G401 (cell line): Measurements from ENCODE around the gene SPATS2. TPM values are rescaled to one million over a fixed set of nuclear protein-coding genes. Genes with fewer than 3 reads are reported as not detected.
A peak's percentile ranks its signal among the peaks of the same experiment; 100 is the strongest.

ENCODE experiments used
- DNase-seq: peaks from one replicate; pipeline ENCODE4 v3.0.0-alpha.2; 2015; ENCODE audit warnings: low spot score
- in situ Hi-C: cut with HindIII; loops from 2 replicates; pipeline ENCODE4 v1.10.0; 2016; ENCODE audit warnings: low sequenced_read_pairs, mixed read lengths
- total RNA-seq: library from RNA; depleted of rRNA; stranded (reverse); fragments of >200 nt; shearing (Covaris generic); gene quantifications from 2 replicates; pipeline ENCODE4 v1.2.3, GENCODE V29; 2014

The SPATS2 gene
- total RNA-seq, 1 experiment from 2014 or later, result 65.1 TPM

GRCh38 chr12:49543914-49544815, 176.9 kb downstream of the SPATS2 start:
- no peak for DNase-seq
- in situ Hi-C loops, result no loop called here

DNA sequence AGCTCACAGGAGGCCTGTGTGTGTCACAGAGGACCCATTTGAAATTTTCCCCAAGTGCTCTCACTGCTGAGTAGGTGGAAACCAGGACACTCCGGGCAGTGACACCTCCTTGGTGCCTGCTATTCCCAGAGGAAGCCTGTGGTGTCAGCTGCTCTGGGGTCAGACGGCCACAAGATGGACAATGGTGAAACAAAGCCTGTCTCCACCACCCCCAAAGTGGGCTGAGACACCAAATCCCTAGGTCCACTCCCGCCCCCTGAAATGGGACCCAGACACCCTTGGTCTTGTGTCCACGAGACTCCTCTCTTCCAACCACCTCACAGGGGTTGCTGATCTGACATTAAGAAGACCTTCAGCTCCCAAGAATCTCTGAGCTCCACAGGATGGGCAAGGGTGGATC, 178.6 kb downstream of the SPATS2 start:
- in situ Hi-C loops, result no loop called here
- DNase-seq, result no peak

DNA sequence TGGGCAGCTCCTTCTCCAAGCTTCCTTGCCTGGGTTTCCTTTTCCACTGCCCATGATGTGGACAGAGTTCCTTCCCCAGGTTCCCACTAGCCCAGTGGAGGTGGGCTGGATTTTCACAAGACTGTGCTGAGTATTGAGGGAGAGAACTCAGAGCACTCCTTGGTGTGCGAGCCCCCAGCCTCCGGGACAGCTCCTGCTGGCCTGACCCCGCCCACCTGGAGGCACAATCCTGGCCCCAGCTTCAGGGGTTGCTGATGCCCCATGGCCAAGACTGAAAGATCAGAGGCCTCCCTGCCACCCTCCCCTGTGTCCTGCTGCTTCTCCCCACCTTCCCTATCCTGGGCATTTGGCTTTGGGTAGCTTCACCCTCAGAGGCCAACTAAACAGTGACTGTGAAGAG, 179.2 kb downstream of the SPATS2 start:
- in situ Hi-C loops, result no loop called here
- no peak for DNase-seq

- DNase-seq, result no peak
- in situ Hi-C loops, result no loop called here
Observed at GRCh38 chr12:49547090-49547690, 179.9 kb downstream of the SPATS2 start.

DNA sequence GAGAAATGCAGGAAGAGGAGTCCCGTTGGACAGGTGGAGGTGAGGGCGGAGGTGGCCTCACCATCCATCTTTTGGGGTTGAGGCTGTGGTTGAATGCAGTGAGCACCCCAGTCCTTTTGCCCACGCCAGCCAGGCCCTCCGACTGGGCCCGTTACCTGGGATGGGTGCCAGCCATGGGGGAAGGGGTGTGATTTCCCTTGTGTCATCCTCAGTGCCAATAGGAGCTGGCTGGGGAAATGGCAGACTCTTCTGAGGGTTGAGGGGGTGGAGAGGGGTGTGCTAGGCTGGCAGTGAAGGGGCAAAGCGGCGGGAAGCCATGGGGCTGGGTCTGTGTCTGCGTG, 181.2 kb downstream of the SPATS2 start:
- in situ Hi-C loops, result no loop called here
- DNase-seq, result no peak

DNA sequence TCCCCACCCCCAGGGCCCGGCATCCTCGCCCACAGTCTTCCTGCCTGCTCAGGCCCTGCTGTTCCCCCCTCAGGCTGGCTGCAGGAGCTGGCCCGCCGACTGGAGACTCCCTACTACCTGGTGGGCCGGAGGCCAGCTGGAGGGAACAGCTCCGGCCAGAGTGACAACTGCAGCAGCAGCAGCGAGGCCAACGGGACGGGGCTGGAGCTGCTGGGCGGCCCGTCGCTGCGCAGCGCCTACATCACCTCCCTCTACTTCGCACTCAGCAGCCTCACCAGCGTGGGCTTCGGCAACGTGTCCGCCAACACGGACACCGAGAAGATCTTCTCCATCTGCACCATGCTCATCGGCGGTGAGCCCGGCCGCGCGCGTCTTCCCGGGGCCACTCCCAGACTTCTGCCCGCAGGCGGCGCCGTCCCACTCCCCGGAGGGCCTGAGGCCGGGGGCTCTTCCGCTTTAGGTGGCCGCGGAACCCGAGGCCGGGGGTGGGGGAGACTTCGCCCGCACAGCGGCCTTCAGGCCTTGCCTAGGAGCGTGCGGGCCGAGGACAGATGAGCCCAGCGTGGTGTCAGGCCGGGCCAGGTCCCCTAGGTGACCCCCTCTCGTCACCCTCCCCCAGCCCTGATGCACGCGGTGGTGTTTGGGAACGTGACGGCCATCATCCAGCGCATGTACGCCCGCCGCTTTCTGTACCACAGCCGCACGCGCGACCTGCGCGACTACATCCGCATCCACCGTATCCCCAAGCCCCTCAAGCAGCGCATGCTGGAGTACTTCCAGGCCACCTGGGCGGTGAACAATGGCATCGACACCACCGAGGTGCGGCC, 181.8 kb downstream of the SPATS2 start:
- in situ Hi-C loops, result no loop called here
- DNase-seq, result no peak

- in situ Hi-C loops, result no loop called here
- no peak for DNase-seq
Observed at GRCh38 chr12:49549735-49550692, 182.8 kb downstream of the SPATS2 start.

DNA sequence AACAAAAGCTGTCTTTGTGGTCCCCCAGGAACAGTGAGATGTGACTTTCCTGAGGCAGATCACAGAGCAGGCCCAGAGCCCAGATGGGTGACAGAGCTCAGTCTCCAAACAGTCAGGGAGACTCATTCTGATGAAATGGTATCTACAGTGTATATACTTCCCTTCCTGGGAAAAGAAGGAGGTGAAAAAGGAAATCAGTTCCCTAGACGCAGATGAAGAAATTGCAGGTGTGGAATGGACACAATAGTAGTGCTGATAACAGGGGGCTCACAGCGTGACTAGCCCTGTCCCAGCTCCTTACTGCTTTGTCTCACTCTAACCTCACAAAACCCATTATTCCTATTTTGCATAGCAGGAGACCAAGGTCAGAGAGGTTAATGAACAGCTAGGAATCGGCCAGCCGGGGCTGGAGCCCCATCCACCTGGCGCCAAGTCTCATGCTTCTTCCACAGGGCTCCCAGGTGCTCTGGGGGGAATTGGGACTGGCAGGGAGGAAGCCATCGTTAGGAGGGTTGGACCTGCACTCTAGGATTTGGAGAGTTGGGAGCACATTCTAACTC, 183.5 kb downstream of the SPATS2 start:
- in situ Hi-C loops, result no loop called here

DNA sequence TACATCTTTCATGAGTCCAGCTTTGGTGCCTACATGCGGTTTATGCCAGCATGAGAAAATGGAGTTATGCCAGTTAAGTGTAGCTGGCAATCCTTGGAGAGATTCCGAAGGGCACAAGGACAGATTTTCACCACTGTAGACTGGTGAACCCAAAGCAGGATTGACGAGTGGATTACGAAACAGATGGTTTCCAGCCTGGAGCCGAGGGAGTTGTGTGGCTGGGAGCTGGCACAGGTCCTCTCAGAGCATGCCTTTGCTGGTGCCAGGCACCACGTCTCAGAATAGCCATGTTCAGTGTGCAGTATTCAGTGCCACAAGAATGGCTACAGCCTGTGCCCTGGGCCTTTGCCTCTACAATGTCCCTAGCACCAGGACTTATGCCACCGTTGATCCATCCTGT, 184.8 kb downstream of the SPATS2 start:
- in situ Hi-C loops, result no loop called here
- peak; percentile 81 for DNase-seq

More for the DNA sequence above, 183.5 kb downstream of the SPATS2 start:
- no peak for DNase-seq

GRCh38 chr12:49552425-49552824, 185.2 kb downstream of the SPATS2 start:
- in situ Hi-C loops, result no loop called here
- DNase-seq, result no peak

DNA sequence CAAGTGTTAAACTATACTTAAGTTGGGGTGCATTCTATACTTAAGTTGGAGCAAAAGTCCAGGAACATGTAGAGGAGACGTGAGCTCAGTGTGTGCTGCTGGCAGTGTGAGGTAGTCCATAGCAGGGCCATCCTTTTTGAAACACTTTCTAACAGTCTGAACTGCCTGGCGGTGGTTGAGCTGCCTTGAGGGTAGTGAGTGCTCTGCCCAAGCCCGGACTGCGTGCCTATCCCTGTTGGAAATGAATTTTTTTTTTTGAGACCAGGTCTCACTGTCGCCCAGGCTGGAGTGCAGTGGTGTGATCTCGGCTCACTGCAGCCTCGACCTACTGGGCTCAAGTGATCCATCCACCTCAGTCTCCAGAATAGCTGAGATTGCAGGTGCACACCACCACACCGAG, 185.6 kb downstream of the SPATS2 start:
- DNase-seq, result no peak
- in situ Hi-C loops, result no loop called here

DNA sequence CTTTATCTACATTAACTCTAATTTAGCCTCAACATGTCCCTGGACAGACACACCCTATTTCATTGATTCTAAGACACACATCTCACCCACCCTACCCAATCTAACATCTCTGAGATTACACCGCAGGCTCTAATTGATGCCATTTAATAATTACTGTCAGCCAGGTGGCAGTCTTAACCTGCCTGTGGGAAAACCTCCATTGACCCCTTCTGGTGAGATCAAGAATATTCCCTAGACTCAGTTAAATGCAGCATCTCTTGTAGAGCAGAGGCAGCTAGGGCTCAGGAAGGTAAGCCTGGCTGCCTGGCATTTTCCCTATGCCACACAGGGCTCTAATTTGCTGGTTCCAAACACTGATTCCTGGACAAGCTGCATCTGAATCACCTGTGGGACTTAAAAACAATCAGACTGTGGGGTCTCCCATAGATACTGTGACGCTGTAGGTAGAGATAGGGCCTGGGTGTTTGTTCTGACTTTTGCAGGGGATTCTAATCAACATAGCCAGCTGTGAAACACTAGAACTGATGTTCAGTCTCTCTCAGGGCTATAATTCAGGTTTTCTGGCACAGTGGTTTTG, 186.3 kb downstream of the SPATS2 start:
- peak; percentile 62 for DNase-seq

GRCh38 chr12:49554266-49554665, 187.0 kb downstream of the SPATS2 start:
- in situ Hi-C loops, result no loop called here
- DNase-seq, result no peak

More for the DNA sequence above, 186.3 kb downstream of the SPATS2 start:
- in situ Hi-C loops, result no loop called here

DNA sequence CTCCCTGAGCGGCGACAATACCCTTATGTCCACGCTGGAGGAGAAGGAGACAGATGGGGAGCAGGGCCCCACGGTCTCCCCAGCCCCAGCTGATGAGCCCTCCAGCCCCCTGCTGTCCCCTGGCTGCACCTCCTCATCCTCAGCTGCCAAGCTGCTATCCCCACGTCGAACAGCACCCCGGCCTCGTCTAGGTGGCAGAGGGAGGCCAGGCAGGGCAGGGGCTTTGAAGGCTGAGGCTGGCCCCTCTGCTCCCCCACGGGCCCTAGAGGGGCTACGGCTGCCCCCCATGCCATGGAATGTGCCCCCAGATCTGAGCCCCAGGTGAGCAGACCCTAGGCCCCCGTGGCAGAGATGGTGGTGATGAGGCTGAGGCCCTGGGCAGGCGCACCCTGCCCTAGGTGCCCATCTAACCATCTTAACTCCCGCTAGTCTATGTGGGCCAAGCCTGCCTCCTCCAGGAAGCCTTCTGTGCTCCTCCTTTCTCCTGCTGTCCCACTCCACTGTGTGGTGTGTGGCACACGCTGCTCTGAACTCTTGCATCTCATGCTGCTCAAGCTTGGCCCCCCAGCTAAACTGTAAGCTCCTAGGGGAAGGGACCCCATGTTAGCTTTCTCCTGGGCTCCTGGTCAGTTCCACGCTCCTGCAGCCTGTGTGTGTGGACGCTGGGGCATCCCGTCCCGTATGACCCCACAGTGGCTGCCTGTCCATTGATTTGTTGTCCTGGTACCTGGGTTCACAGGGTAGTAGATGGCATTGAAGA, 188.5 kb downstream of the SPATS2 start:
- in situ Hi-C loops, result no loop called here
- DNase-seq, result no peak

DNA sequence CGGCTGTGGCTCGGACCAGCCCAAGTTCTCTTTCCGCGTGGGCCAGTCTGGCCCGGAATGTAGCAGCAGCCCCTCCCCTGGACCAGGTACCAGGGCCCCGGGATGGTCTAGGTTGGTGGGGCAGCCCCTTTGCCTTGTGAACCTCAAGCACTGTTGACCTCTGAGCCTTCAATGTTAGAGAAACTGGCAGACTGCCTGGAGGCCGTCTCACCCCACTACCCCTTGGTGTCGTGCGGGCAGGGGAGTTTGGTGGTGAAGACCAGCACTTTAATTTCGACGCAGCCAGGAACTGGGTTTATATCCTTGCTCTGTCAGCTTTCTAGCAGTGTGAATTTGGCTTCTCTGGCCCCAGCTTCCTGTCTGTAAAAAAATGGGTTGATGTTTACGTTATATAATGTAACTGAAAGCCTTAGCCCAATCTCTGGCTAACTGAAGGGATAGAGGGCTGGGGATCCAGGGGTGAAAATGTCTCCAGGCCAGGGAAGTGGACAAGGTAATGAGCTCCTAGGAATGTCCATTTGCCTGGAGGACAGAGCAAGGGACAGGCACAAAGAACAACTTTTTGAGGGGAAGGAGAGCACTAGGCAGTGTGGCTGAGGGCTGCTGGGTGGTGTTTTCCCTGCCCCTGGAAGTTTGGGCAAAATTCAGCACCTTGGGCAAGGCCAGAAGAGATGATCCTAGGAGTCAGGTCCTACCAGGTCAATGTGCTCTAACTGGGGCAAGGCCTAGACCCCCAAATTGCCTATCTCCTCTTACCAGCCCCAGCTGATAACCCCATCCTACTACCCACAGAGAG, 189.3 kb downstream of the SPATS2 start:
- in situ Hi-C loops, result no loop called here
- no peak for DNase-seq

- in situ Hi-C loops, result no loop called here
Observed at GRCh38 chr12:49557187-49557916, 190.1 kb downstream of the SPATS2 start.

More at GRCh38 chr12:49557187-49557916, 190.1 kb downstream of the SPATS2 start:
- DNase-seq, result no peak
